ENCODE results near the gene AHNAK2. TPM values are rescaled to one million over a fixed set of nuclear protein-coding genes. Genes with fewer than 3 reads are reported as not detected.

The AHNAK2 gene
- total RNA-seq, 1 experiment from 2014 or later: 45.0 TPM

GRCh38 chr14:105005329-105005928 lies 27.3 kb upstream of the AHNAK2 start:
- H2AFZ ChIP-seq (ENCODE audit: low read depth, low read length, poor library complexity, severe bottlenecking): no peak overlapping the region
- no peaks in the 10 kb centered on the region for H3K9me3 ChIP-seq (ENCODE audit: control insufficient read depth in 1 of 2, insufficient read depth in 1 of 2, low read depth in 1 of 2, low read length in 2 of 2)
- H3K9ac ChIP-seq (ENCODE audit: low read length): no peak overlapping the region
- RAD21 ChIA-PET (ENCODE audit: low non-redundant PET in 1 of 2, low total read pairs in 2 of 2, uncharacterized antibody in 2 of 2, unreplicated experiment in 2 of 2): no interaction called here
- H3K27ac ChIP-seq (ENCODE audit: low read depth, low read length): no peak overlapping the region
- CTCF ChIA-PET: no interaction called here
- no peak for DNase-seq (ENCODE audit: low read depth, low spot score)
- no peaks in the 10 kb centered on the region for H3K4me1 ChIP-seq (ENCODE audit: control insufficient read depth in 1 of 2, insufficient read depth in 2 of 2, low read length in 2 of 2)
- H3K4me2 ChIP-seq (ENCODE audit: low read length): no peak overlapping the region
- TF ChIP-seq POLR2A (IDR thresholded peaks at IDR 0.05; ENCODE audit: borderline replicate concordance, extremely low read depth, insufficient read depth, insufficient read length) (no peak), ELF1 (IDR thresholded peaks at IDR 0.05; ENCODE audit: borderline replicate concordance, low read depth) (no peak), EGR1 (IDR thresholded peaks at IDR 0.05; ENCODE audit: low read depth) (no peak), SIN3A (IDR thresholded peaks at IDR 0.05; ENCODE audit: low read depth) (no peak), YY1 (IDR thresholded peaks at IDR 0.05; ENCODE audit: extremely low read depth, insufficient replicate concordance, low read depth, low read length) (no peak), CTCF (IDR thresholded peaks at IDR 0.05 in 2 of 3, conservative IDR thresholded peaks at IDR 0.05 in 1 of 3; ENCODE audit: borderline replicate concordance in 1 of 3, insufficient read depth in 1 of 3, low read depth in 2 of 3, low read length in 2 of 3) (no peak), TCF7L2 (IDR thresholded peaks at IDR 0.05; ENCODE audit: borderline replicate concordance, extremely low read depth, insufficient read depth, insufficient read length) (no peak), FOSL1 (IDR thresholded peaks at IDR 0.05; ENCODE audit: low read depth) (no peak), ATF3 (IDR thresholded peaks at IDR 0.05) (no peak), MAX (IDR thresholded peaks at IDR 0.05) (no peak), JUND (IDR thresholded peaks at IDR 0.05) (no peak), SRF (IDR thresholded peaks at IDR 0.05; ENCODE audit: low read depth) (no peak), ZNF274 (IDR thresholded peaks at IDR 0.05; ENCODE audit: low read depth, low read length) (no peak), EZH2 (IDR thresholded peaks at IDR 0.05) (no peak), SP1 (IDR thresholded peaks at IDR 0.05; ENCODE audit: low read depth) (no peak), ZFX (IDR thresholded peaks at IDR 0.05) (no peak), RAD21 (IDR thresholded peaks at IDR 0.05; ENCODE audit: low read depth) (no peak)
- no peaks in the 10 kb centered on the region for H3K9me2 ChIP-seq (ENCODE audit: insufficient read depth)
- intact Hi-C loops (cut with micrococcal nuclease): no loop called here
- no peak overlapping the region for H3K4me3 ChIP-seq (replicated peaks in 1 of 2; ENCODE audit: low read depth in 1 of 2, low read length in 2 of 2)
- BruUV-seq (replicated peaks): no TSS peak
- POLR2A ChIA-PET: no interaction called here
- peak; percentile 15 for ATAC-seq
- no peaks in the 10 kb centered on the region for H3K27me3 ChIP-seq (ENCODE audit: insufficient read depth, low read length)
- H3K79me2 ChIP-seq (ENCODE audit: insufficient read depth, low read length): peaks cover 21% of the 10 kb centered on the region
- peaks cover 13 to 21% of the 10 kb centered on the region in 2 experiments for H3K36me3 ChIP-seq (ENCODE audit: control insufficient read depth in 1 of 2, insufficient read depth in 2 of 2, low read length in 2 of 2)
- H4K20me1 ChIP-seq (ENCODE audit: insufficient read depth): peaks cover 10% of the 10 kb centered on the region; the same call in 1 of the 2 replicates

Data from HCT116 (cell line).